ENCODE data around the gene GFOD1.
A peak's percentile ranks its signal among the peaks of the same experiment; 100 is the strongest.
"Not testable (repeated sequence)": the region's sequence is repeated elsewhere in the genome, so short reads cannot be mapped to it uniquely, and the experiment has no call there.

Gene GFOD1

GRCh38 chr6:13462458-13463327 lies 24.7 kb downstream of the GFOD1 start:
- DNase-seq: peak; percentile 14

GRCh38 chr6:13461805-13462204 lies 25.6 kb downstream of the GFOD1 start:
- no peak for DNase-seq

- no peak for DNase-seq
These were observed 26.1 kb downstream of the GFOD1 start for GRCh38 chr6:13461307-13461706.

- not testable (repeated sequence) for DNase-seq
These were observed 27.1 kb downstream of the GFOD1 start for GRCh38 chr6:13460289-13460688.

GRCh38 chr6:13457577-13457976 lies 29.8 kb downstream of the GFOD1 start:
- no peak for DNase-seq

- no peak for DNase-seq
These were observed 31.8 kb downstream of the GFOD1 start for GRCh38 chr6:13455552-13455966.

- peak; percentile 75 for DNase-seq
These were observed 32.8 kb downstream of the GFOD1 start for GRCh38 chr6:13454286-13455221.

GRCh38 chr6:13453771-13454251 lies 33.6 kb downstream of the GFOD1 start:
- DNase-seq: peak; percentile 25

GRCh38 chr6:13453153-13453552 lies 34.2 kb downstream of the GFOD1 start:
- DNase-seq: no peak

- no peak for DNase-seq
These were observed 34.9 kb downstream of the GFOD1 start for GRCh38 chr6:13452346-13453117.

GRCh38 chr6:13451181-13451895 lies 36.1 kb downstream of the GFOD1 start:
- no peak for DNase-seq

GRCh38 chr6:13450628-13451027 lies 36.8 kb downstream of the GFOD1 start:
- no peak for DNase-seq

GRCh38 chr6:13447949-13448724 lies 39.3 kb downstream of the GFOD1 start:
- DNase-seq: no peak

GRCh38 chr6:13446381-13446780 lies 41.0 kb downstream of the GFOD1 start:
- no peak for DNase-seq

GRCh38 chr6:13445744-13446115 lies 41.7 kb downstream of the GFOD1 start:
- DNase-seq: no peak

GRCh38 chr6:13445005-13445743 lies 42.2 kb downstream of the GFOD1 start:
- DNase-seq: peak; percentile 76

GRCh38 chr6:13444604-13445003 lies 42.8 kb downstream of the GFOD1 start:
- no peak for DNase-seq

- not testable (repeated sequence) for DNase-seq
These were observed 43.4 kb downstream of the GFOD1 start for GRCh38 chr6:13443978-13444377.

GRCh38 chr6:13441778-13442177 lies 45.6 kb downstream of the GFOD1 start:
- no peak for DNase-seq

- no peak for DNase-seq
These were observed 47.8 kb downstream of the GFOD1 start for GRCh38 chr6:13439644-13440043.
